Colon (tissue), 2 donors: ENCODE data around the gene C19orf67.
"Not testable (repeated sequence)": the region's sequence is repeated elsewhere in the genome, so short reads cannot be mapped to it uniquely, and the experiment has no call there.

Experiments used
- FAIRE-seq: peaks from 2 replicates; lab custom pipeline; 2012; peaks lifted over from hg19 to GRCh38; lab: Jason Lieb, UNC
- donor health status: control.
- donor health status: control.

C19orf67 gene

DNA sequence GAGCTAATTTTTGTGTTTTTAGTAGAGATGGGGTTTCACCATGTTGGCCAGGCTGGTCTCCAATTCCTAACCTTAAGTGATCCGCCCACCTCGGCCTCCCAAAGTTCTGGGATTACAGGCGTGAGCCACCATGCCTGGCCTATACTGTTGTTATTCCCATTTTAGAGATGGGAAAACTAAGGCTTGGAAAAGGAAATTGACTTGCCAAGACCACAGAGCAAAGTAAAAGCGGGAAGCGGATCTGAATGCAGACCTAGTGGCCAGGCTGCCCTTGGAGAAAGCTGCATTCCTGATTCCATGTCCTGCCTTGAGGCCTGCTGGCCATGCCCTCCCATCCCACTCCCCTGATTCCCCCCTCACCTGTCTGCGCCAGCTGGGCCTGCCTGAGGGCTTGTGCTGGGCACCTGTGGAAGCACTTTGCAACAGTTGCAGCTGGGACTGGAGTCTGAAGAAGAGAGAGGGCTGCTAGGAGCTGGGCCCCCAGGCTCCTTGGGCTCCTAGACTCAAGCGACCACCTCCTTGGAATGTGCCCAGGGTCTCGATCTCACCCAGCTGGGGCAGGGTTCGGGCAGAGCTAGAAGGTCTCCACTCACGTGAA, 29.4 kb downstream of the C19orf67 start:
- FAIRE-seq, result no peak

DNA sequence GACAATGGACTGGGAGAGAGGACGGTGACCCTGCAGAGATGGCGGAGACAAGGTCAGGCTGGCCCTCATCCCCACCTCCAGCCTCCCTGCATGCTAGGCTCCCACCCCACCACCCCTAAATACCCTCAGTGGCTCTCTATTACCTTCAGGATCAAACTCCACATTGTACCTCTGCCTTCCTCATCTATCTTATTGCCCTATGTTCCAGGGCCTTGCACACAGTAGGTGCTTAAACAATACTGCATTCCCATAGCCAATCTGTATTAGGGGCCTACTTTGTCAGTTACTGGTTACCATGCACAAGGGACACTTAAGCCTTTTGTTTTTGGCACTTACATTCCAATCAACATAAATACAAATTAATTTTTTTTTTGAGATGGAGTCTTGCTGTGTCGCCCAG, 30.2 kb downstream of the C19orf67 start:
- FAIRE-seq, result no peak

- no peak for FAIRE-seq
Observed at GRCh38 chr19:14054721-14055120, 30.9 kb downstream of the C19orf67 start.

DNA sequence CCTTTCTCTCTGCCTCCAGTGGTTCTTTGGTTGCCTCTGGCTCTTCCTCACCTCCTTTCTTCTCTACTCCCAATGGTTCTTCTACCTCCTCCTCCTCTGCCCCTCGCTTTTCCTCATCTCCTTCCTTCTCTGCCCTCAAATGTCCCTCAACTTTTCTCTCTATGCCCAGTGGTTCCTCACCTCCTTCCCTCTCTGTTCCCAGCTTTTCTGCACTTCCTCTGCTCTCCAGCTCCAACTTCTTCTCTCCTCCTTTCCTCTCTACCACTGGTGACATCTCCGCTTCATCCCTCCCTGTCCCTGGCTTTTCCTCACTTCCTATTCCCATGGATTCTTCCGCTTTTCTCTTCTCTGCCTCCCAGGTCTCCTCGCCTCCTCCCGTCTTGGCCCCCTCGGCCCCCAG, 31.5 kb downstream of the C19orf67 start:
- no peak for FAIRE-seq

DNA sequence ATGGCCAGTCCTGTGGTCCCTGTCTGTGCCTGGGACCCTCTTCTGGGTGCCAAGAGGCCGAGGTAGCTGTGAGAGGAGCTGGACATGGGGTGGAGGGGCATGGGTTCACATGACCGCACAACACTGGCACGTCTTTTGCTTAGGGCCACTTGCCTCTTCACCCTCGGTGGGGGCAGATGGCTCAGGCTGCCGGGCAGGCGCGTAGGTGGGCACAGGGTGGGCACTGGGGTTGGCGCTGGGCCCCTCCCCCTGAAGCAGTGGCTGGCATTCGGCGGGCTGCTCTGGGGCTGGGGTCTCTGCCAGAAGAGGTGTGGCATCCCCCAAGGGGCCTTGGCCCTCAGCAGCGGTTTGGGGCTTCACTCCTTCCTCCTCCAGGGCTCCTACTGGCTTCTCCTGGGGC, 32.1 kb downstream of the C19orf67 start:
- no peak for FAIRE-seq

DNA sequence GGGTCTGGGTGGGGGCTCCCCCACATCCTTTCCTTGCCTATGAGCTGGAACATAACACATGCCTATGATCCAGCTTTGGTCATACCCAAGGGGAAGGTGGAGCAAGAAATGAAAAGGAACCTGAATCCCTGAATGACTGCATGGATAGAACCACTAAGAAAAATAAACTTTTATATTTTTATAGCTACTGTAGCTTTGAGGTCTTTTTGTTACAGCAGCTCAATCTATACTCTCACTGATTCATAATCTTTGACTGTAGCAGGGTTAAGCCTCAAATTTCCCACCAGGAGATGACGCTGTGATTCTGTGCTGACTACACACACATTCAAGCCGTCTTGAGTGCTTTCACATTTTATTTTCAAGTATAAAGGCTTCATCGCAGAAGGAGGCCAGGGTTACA, 32.6 kb downstream of the C19orf67 start:
- FAIRE-seq, result no peak

DNA sequence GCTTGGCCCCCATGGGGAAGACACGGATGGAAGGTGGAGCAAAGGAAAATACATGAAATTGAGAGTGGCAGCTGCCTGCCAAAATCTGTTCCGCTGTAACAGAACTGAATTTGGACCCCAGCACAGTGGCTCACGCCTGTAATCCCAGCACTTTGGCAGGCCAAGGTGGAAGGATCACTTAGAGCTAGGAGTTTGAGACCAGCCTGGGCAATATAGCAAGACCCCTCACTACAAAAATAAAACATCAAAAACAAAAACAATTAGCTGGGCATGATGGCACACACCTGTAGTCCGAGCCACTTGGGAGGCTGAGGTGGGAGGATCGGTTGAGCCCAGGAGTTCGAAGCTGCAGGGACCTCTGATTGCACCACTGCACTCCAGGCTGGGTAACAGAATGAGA, 33.1 kb downstream of the C19orf67 start:
- FAIRE-seq, result no peak

- FAIRE-seq, result no peak
Observed at GRCh38 chr19:14051980-14052379, 33.6 kb downstream of the C19orf67 start.

DNA sequence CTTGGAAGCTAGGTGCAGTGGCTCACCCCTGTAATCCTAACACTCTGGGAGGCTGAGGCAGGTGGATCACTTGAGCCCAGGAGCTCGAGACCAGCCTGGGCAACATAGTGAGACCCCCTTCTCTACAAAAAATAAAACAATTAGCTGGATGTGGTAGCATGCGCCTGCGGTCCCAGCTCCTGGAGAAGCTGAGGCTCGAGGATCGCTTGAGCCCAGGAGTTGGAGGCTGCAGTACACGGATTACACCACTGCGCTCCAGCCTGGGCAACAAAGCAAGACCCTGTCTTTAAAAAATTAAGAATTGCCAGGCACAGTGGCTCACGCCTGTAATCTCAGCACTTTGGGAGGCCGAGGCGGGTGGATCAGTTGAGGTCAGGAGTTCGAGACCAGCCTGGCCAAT, 34.6 kb downstream of the C19orf67 start:
- not testable (repeated sequence) for FAIRE-seq

DNA sequence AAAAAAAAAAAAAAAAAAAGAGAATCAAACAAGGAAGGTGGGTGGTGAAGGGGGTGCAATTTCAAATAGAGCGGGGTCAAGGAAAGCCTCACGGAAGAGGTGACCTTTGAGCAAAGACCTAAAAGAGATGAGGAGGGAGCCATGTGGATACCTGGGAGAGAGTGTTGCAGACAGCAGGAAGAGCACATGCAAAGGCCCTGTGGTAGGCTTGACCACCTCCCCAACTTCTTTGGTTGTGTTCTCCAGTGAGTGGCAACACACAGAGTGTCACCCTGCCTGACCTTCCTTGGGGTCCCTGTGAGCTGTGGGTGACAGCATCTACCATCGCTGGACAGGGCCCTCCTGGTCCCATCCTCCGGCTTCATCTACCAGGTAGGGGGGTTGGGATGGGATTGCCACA, 35.1 kb downstream of the C19orf67 start:
- no peak for FAIRE-seq

DNA sequence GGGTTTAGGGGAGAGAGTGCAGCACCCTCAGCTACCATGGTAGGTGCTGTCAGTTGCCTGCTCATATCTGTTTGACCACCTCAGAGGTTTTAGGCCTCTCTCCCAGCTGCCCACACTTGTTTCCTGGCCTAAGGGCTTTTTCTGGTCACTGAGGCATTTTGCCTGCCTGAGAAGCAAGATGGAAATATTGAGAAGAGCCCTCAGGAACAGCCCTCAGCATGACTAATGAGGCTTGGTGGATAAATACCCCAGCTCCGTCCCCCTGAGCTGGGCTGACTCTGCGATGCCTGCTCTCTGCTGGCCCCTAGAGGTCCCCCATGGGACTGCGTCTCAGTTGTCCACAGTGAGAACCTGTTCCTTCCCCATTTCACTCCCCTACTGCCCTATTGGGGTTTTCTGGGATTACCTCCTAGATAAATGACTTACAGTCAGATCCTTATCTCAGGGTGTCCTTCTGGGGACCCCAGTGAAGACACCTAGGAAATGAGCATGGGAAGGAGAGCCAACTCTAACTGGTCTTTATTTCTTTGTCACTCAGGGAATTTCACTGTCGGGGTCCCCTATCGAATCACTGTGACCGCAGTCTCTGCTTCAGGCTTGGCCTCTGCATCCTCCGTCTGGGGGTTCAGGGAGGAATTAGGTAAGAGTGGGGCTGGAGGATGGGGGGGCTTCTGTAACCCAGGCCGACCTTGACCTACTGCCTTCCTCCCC, 37.0 kb downstream of the C19orf67 start:
- FAIRE-seq, result no peak

DNA sequence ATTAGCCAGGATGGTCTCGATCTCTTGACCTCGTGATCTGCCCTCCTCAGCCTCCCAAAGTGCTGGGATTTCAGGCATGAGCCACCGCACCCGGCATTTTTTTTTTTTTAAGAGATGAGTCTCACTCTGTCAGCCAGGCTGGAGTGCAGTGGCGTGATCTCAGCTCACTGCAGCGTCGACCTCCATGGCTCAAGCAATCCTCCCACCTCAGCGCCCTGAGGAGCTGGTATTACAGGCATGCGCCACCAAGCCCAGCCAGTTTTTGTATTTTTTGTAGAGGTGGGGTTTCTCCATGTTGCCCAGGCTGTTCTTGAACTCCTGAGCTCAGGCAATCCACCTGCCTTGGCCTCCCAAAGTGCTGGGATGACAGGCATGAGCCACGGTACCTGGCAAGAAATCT, 37.7 kb downstream of the C19orf67 start:
- FAIRE-seq, result not testable (repeated sequence)

GRCh38 chr19:14042659-14043608, 42.6 kb downstream of the C19orf67 start:
- FAIRE-seq, result not testable (repeated sequence)

DNA sequence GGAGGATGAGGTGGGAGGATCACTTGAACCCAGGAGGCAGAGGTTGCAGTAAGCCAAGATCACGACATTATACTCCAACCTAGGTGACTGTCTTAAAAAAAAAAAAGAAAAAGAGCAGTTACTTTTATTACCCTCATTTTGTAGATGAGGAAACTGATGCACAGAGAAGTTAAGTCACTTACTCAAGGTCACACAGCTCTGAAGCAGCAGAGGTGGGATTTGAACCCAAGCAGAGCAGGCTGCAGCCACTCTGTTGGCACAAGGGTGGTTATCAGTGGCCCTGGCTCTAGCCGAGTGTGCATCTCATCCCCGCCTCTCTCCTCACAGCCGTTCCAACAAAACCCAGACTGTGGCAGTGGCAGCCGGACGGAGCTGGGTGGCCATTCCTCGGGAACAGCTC, 46.4 kb downstream of the C19orf67 start:
- no peak for FAIRE-seq

- FAIRE-seq, result no peak
Observed at GRCh38 chr19:14035706-14036105, 49.9 kb downstream of the C19orf67 start.

DNA sequence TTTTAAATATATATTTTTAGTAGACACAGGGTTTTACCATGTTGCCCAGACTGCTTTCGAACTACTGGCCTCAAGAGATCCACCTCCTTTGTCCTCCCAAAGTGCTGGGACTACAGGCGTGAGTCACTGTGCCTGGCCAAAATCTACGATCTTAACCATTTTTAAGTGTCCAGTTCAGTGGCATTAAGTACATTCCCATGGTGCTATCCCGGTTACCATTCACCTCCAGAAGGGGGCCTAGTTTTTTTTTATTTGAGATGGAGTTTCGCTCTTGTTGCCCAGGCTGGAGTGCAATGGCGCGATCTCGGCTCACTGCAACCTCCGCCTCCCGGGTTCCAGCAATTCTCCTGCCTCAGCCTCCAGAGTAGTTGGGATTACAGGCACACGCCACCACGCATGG, 50.4 kb downstream of the C19orf67 start:
- FAIRE-seq, result not testable (repeated sequence)

- no peak for FAIRE-seq
Observed at GRCh38 chr19:14033946-14034345, 51.6 kb downstream of the C19orf67 start.

DNA sequence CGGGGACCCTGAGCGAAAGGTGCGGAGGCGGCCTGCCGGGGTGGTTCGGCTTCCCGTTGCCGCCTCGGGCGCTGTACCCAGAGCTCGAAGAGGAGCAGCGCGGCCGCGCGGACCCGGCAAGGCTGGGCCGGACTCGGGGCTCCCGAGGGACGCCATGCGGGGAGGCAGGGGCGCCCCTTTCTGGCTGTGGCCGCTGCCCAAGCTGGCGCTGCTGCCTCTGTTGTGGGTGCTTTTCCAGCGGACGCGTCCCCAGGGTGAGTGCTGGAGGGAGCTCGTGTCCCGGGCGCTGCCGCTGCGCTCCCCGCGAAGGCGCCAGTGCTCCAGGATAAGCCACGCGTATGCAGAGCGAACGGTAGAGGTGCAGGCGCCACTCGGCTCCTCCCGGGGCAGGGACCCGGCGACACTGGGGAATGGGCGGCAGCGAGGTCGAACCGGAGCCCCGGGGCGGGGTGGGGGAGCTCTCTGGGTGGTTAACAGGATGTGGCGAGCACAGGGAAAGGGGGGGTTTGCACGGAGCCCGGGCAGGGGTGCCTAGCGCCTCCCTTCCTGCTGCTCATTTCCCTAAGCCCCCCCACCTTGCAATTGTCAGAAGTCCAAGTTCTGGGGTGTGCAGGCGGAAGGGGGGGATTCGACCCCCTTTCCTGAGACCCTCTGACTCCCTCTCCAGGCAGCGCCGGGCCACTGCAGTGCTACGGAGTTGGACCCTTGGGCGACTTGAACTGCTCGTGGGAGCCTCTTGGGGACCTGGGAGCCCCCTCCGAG, 53.7 kb downstream of the C19orf67 start, which contains the start of gene IL27RA:
Gene IL27RA, plus strand, starts transcription at position 44 of the 762 bp plus-strand sequence. Its CDS starts 111 bp downstream, at position 155.
- no peak for FAIRE-seq
